Stimulated activated CD8-positive, alpha-beta memory T cell treated with anti-CD3 and anti-CD28 coated beads, Interleukin-12 subunit alpha, Interleukin-12 subunit beta, amount 100 ng/mL, for 24 hours (primary cell): ENCODE measurements around the gene ERLEC1.
"Not testable (repeated sequence)": the region's sequence is repeated elsewhere in the genome, so short reads cannot be mapped to it uniquely, and the experiment has no call there.

Experiments used
- DNase-seq: peaks from one replicate; pipeline ENCODE4 v3.0.0-alpha.2; 2020; ENCODE audit errors: extremely low read depth

Gene ERLEC1

DNA sequence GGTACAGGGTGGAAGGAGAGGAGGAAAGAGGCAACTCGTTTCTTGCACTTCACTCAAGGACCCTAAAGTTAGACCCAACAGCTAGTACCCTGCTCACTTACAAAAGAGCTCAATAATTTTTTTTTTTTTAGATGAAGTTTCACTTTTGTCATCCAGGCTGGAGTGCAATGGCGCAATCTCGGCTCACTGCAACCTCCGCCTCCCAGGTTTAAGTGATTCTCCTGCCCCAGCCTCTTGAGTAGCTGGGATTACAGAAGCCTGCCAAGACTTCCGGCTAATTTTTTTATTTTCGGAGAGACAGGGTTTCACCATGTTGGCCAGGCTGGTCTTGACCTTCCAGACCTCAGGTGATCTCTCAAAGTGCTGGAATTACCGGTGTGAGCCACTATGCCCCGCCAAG lies 4.2 kb upstream of the ERLEC1 start:
- no peak for DNase-seq

DNA sequence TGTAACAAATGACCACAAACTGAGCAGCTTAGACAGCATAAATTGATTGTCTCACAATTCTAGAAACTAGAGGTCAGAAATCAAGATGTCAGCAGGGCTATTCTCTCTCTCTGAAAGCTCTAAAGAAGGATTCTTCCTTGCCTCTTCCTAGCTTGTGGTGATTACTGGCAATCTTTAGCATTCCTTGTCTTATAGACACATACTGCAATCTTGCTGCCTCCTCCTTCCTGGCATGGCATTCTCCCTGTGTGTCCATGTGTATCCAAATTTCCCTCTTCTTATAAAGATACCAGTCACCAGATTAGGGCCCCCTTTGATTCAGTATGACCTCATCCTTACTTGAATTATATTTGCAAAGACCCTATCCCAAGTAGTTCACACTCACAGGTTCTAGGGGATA lies 2.4 kb upstream of the ERLEC1 start:
- no peak for DNase-seq

DNA sequence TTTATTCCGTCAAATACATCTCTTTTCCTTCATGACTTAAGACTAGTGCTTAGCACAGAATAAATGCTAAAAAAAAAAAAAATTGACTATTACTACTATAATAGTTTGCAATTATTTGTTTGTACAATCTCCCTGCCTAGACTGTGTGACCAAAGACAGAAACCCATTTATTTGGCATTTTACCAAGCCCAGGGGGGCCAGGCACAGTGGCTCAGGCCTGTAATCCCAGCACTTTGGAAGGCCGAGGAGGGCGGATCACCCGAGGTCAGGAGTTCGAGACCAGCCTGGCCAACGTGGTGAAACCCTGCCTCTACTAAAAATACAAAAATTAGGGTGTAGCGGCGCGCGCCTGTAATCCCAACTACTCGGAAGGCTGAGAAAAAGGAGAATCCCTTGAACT lies 1.5 kb upstream of the ERLEC1 start:
- DNase-seq: no peak

DNA sequence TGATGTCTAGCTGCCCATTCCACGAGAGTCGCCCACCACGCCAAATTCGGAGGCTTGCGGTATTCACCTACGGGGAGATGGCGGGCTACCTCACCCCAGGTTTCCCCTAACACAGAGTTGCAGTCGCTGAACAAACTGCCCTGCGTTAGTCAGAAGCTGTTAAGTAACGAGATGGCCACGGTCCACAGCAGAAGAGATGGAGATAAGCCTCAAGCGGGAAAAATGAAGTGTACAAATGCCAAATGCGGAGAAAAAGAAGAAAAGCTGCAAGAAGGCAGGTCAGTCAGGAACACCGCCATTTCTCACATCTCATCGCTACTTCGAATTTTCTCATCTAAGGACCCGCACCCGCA lies 516 bp upstream of the ERLEC1 start:
- no peak for DNase-seq

DNA sequence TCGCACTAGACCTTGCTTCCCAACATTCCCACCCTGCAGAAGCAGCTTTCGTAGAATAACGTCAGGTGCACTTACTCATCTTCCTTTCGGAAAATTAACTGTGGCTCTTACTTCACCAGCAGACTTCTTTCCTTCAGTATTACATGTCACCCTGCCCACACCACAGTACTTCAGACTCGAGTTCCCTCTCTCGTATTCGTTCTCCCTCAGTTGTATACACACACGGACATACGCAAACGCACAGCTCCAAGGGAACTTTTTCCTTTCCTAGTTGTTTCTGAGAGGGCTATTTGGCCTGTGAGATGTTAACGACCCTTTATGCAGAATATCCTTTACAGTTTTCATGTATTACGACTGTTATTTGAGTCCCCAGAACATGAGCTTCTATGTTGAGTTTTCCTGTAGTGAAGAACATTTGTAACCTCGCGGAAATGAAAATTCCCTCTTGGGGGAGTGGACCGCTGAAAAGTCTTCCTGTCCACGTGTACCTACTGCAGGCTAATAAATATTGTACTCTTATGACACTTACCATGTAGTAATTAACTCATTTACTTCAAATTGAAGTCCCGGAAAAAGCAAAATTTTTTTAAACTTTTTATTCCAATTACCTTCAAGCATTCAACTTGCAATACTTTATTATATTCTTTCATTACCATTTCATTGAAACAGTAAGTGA lies 908 bp downstream of the ERLEC1 start:
- DNase-seq: no peak

DNA sequence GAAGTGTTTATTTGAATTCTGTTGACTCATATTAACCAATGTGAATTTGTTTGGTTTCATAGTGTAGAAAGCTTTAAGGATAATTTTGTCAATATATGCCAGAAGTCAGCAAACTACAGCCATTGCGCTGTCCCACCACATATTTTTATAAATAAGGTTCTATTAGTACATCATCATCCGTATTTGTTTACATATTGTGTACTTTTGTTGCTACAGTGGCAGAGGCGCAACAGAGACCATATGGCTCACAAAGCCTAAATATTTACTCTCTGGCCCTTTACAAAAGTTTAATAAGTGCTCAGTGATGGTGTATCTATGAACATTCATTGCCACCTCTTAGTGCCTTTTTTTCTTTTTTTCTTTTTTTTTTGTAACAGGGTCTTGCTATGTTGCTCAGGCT lies 6.4 kb downstream of the ERLEC1 start:
- DNase-seq: no peak

DNA sequence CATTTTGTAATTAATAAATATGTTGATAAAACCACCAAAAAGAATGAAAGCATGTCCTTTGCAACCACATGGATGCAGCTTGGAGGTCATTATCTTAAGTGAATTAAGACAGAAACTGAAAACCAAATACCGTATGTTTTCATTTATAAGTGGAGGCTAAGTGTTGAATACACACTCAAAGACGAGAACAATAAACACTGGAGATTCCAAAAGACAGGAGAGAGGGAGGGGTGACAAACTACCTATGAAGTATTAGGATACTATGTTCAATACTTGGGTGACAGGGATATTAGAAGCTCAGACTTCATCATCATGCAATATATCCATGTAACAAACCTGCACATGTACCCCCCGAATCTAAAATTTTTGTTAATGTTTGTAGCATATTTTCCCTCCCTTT lies 7.0 kb downstream of the ERLEC1 start:
- no peak for DNase-seq

DNA sequence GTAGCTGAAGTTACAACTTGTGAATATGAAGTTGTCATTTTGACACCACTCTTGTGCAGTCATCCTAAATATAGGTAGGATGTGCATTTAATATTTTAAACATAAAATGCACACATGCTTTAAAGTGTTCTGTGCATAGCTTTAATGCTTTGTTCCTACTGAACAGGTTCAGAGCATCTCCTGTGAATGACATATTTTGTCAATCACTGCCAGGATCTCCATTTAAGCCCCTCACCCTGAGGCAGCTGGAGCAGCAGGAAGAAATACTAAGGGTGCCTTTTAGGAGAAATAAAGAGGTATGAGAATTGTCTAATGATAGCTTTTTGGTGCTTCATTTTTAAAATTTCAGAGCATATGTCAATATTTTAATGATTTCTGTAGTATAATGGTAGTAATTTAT lies 14.7 kb downstream of the ERLEC1 start:
- DNase-seq: no peak

DNA sequence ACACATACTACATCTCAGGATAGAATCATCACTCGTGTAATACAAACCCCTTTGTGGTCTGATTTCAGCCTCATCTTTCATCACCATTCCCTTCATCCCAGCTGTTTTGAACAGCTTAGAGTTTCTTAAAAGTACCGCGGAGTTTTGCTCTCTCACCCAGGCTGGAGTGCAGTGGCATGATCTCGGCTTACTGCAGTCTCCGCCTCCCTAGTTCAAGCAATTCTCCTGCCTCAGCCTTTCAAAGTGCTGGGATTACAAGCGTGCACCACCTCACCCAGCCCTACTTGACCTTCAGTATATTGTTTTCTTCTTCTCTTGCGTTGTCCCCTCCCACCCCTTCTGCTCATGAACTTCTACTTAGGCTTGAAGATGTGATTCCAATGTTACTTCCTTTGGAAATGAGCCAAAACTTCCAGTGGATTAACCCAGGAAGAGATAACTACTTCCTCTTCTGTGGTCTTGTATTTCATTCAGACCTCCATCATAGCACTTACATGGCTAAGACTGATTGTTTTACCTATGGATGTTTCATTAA lies 15.8 kb downstream of the ERLEC1 start:
- DNase-seq: no peak

DNA sequence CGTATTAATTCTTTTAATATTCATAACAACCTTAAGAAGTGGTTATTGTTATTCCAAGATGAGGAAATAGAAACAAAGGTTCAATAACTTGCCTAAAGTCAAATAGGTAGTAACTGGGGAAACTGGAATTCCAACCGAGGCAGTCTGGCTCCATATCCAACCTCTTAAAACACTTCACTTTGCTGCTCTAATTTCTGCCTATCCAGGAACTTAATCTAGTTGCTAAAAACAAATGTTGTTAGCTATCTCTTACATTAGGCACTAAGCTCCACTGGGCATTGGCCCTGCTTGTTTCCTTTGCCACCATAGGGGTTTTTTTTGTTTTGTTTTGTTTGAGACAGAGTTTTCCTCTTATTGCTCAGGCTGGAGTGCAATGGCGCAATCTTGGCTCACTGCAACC lies 24.8 kb downstream of the ERLEC1 start:
- DNase-seq: no peak

DNA sequence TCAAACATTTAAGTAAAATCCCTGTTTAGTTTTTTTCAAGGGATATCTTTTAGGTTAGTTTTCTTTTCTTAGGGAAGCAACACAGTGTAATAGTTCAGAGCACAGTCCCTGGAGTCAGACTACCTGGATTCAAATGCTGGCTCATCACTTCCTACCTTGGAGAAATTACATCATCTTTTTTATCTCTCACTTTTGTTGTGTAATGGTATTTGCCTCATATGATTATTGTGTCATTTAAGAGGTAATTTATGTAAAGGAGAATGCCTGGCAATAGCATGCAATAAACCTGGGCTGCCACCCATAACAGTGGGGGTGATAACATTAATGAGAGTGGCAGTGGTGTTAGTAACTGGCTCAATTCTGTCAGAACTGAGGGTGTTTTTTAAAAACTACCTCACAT lies 26.3 kb downstream of the ERLEC1 start:
- no peak for DNase-seq

DNA sequence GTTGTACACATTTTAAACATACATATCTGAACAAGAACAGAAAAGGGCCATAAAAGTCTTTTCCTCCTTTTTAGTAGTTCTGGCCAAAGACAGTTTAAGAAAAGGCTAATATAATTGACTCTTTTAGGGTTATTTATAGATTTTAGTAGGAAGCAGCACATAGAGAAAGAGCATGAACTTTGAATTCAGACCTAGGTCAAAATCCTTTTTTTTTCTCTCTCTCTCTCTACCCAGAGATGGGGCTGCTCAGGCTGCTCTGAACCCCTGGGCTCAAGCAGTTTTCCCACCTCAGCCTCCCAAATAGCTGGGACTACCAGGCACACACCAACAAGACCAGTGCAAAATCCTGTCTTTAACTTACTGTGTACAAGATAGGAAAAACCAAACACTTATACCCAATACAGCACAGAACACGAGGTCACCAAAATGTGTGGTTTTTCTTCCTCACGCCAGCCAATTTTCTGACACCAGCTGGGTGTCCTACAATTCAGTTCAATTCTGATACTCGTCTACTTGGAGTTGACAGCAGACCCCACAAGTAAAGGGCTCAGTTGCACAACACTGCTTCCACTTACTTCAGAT lies 32.1 kb downstream of the ERLEC1 start:
- no peak for DNase-seq

DNA sequence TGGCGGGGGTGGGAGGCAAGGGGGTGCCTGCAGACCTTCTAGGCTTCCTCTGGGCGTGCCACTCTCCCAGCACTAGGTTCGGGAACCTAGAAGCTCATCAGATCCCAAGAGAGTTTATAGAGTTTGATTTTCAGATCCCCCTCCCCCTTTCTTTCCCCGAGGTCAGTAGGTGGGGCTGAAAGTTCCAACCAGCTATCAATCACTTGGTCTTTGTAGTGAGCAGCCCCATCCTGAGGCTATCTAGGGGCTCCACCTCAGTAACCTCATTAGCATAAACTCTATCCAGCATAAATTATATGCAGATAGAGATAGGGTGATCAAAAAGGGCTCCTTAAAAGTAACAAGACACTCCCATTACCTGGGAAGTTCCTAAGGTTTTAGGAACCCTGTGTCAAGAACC lies 32.8 kb downstream of the ERLEC1 start:
- DNase-seq: no peak

DNA sequence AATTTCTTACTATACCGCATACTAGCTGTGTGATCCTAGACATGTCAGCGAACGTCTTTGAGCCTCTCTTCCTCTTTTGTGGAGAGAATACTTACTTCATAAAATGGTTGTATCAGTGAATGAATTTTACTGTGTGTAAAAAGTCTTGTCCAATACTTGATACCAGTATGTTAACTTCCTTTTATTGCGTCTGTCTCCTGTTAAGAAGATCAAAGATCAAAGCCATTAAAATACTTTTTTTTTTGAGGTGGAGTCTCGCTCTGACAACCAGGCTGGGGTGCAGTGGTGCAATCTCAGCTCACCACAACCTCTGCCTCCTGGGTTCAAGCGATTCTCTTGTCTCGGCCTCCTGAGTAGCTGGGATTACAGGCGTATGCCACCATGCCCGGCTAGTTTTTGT lies 33.2 kb downstream of the ERLEC1 start:
- DNase-seq: no peak

DNA sequence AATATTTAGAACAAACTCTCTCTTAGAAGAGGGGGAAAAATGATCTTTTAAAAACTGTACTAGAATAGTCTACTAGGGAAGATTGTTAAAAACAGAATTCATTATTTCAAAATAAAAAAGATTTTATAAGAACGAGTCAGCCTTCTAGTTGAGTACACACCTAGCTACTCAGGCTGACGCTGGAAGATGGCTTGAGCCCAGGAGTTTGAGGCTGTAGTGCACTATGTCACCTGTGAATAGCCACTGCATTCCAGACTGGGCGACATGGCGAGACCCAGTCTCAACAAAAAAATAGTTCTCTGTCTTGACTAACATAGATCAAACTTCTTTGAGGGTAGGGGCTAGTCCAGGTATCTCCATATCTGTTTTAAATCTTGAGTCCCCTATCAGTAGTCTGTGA lies 33.9 kb downstream of the ERLEC1 start:
- DNase-seq: no peak

DNA sequence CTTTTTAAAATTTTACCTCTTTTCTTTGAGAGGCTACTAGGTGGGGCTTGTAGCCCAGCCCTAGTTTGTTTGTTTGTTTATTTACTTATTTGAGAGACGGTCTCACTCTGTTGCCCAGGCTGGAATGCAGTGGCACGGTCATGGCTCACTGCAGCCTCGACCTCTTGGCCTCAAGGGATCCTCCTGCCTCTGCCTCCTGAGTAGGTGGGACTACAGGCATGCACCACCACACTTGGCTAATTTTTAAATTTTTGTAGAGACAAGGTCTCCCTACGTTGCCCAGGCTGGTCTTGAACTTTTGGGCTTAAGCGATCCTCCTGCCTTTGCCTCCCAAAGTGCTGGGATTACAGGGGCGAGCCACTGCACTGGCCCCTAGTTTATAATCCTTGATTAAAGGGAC lies 35.0 kb downstream of the ERLEC1 start:
- no peak for DNase-seq

DNA sequence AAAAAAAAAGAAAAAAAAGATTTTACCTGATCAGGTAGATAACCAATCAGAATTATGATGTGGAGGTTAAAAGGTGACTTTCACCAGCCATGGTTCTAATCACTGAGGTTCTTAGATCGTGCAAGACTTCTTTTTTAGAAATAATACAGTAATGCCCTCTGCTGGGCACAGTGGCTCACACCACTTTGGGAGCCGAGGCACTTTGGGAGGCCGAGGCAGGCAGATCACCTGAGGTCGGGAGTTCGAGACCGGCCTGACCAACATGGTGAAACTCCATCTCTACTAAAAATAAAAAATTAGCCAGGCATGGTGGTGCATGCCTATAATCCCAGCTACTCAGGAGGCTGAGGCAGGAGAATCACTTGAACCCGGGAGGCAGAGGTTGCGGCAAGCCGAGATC lies 36.8 kb downstream of the ERLEC1 start:
- not testable (repeated sequence) for DNase-seq

DNA sequence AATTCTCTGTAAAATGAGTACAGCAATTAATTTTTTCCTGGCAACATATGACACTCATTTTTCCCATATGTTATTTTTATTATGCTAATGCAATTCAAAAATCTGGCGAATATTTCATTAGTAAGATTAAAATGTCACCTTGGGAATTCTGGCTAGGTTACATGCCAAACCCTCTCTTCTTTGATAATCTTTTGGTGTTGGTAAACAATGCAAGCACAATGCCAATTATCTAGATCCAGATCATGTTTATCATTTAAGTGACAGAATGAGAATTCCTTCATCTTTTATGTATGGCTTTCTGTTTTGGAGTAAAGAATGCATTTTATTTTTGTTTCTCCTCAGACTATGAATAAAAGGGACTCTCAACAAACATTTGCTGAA lies 39.2 kb downstream of the ERLEC1 start:
- no peak for DNase-seq

DNA sequence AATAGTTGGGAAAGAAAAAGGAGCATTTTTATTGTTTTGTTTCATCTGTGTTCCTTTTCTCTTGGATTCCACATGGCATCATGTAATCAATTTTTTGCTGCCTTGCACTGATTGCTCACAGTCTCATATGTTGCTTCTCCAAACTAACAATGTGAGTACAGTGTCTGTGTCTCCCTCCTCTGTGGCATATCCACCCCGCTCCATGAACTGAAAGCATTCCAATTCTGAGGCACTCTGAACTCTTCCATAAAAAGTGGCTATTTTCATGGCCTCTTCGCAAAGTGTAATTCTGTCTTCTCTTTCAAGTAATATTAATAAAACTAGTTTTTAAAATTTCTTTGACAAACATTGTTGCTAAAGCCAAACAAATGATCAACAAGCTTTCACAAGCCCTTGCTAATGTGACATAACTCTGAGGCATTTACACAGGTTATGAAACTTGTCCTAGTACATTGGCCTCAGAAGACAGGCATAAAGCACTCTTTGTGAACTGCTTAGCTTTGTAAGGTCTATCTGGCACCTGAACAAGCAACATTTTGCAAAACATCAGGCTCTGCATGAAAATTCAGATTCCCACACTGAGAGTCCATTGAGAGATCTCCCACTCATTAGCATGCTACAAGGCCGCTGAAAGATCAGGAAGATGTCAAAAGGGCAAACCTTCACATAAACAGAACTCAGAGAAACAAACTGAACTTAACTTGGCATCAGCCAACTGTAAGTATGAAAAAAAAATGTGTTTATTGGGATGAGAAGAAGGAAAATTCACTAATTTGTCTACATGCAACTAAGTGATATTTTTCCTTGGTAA lies 39.9 kb downstream of the ERLEC1 start:
- DNase-seq: no peak

DNA sequence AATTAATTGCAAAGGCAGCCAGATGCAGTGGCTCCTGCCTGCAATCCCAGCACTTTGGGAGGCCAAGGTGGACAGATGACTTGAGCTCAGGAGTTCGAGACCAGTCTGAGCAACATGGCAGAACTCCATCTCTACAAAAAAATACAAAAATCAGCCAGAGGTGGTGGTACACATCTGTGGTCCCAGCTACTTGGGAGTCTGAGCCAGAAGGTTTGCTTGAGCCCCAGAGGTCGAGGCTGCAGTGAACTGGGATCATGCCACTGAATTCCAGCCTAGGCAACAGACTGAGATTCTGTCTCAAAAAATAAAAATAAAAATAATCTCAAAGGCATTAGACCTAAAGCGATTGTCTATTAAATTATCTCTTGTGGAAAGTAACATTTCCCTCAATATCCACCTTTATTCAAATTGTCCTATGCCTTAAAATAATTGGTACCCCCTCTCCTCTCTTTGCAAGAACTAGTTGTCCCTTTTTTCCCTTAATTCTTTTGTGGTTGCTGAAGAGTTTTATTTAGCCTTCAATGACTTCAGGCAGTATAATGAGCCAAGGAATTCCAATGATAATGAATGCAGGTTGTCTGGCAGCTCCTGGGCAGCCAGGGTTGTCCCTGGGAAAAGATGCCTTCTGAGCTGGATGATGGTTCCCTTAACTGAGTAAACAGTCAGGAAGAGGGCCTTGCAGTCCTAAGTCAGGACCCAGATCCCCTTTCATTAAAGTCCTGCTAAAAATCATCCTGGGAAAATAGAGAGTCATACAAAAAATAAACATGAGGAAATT lies 40.7 kb downstream of the ERLEC1 start:
- DNase-seq: no peak

DNA sequence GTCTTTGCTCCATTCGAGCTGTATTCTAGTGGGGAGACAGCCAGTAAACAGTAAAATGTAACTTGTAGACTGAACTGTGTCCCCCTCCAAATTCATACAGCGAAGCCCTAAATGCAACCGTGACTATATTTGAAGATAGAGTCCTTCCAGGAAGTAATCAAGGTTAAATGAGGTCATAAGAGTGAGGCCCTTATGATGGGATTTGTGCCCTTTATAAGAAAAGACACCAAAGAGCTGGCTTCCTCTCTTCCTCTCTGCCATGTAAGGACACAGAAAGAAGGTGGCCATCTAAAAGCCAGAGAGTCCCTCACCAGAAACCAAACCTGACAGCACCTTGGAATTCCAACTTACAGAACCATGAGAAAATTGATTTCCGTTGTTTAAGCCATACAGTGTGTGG lies 41.5 kb downstream of the ERLEC1 start:
- DNase-seq: no peak

DNA sequence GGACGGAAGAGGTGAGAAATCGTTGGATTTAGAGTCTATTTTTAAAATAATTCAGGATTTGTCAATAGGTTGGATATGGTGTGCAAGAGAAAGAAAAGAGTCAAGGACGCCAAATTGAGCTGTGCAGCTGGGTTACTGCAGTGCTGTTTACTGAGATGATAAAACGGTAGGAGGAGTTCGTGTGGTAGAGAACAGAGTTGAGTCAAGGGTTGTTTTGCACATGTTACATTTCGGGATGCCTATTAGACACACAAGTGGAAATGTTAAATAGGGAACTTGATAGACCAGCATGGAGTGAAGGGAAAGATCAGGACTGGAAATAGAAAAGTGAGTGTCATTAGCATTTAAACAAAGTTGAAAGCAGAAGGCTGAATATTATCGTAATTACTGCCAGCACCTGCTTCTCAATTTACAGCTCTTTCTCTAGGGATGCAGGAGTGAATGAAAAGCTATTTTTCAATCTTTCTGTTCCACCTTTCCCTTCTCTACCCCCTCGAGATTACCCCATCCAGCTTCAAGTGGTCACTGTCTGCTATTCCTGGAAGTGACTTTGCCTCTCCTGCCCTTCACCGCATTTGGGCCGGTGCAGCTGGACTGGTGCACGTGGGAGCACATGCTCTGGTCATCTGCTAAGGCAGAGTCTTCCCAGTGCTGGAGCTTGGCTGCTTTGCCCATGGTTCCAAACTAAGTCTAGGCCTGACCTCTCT lies 42.6 kb downstream of the ERLEC1 start:
- DNase-seq: no peak
